Progenitor cell of endocrine pancreas (in vitro differentiated cells): Measurements from ENCODE around the gene NAPSA. TPM values are rescaled to one million over a fixed set of nuclear protein-coding genes. Genes with fewer than 3 reads are reported as not detected.
A peak's percentile ranks its signal among the peaks of the same experiment; 100 is the strongest.

Source experiments
- DNase-seq: peaks from one replicate; pipeline ENCODE4 v3.0.0; 2021; ENCODE audit warnings: low spot score; ENCODE audit not compliant: unreplicated experiment
- H3K27ac Mint-ChIP-seq: 2 replicates; pipeline ENCODE4 v1.8.0; 2021; ENCODE audit warnings: mild to moderate bottlenecking, moderate library complexity, mixed read lengths
- H3K27me3 Mint-ChIP-seq: 2 replicates; pipeline ENCODE4 v1.8.0; 2021; ENCODE audit warnings: mixed read lengths
- H3K36me3 Mint-ChIP-seq: 2 replicates; pipeline ENCODE4 v1.8.0; 2022; ENCODE audit warnings: mixed read lengths; ENCODE audit not compliant: insufficient read depth
- H3K4me1 Mint-ChIP-seq: 2 replicates; pipeline ENCODE4 v1.8.0; 2021; ENCODE audit warnings: low read depth, mixed read lengths
- H3K4me3 Mint-ChIP-seq: 2 replicates; pipeline ENCODE4 v1.8.0; 2021; ENCODE audit warnings: low read depth, mild to moderate bottlenecking, moderate library complexity, mixed read lengths
- H3K9me3 Mint-ChIP-seq: 2 replicates; pipeline ENCODE4 v1.8.0; 2021; ENCODE audit warnings: low read depth, mixed read lengths
- CTCF ChIP-seq: fragments of 200-600 bp; sonication (generic); IDR thresholded peaks from one replicate; pipeline ENCODE4 v1.5.0; 2021; ENCODE audit warnings: antibody characterized with exemption, mild to moderate bottlenecking; ENCODE audit not compliant: unreplicated experiment
- total RNA-seq: library from RNA; stranded (reverse); gene quantifications from 2 replicates; pipeline ENCODE4 v1.2.1, GENCODE V29; 2021

The NAPSA gene
- total RNA-seq, 1 donor from 2014 or later, result 2.7 TPM

- no peak for DNase-seq
- no peak for TF ChIP-seq CTCF
- H3K27me3 Mint-ChIP-seq, result no peaks in the 10 kb centered on the region
- no peak overlapping the region for H3K4me3 Mint-ChIP-seq
- peaks cover 6% of the 10 kb centered on the region for H3K4me1 Mint-ChIP-seq
- H3K36me3 Mint-ChIP-seq, result peaks cover 2% of the 10 kb centered on the region
- no peak overlapping the region for H3K27ac Mint-ChIP-seq
- no peaks in the 10 kb centered on the region for H3K9me3 Mint-ChIP-seq
These were observed 6.6 kb upstream of the NAPSA start for GRCh38 chr19:50371914-50372475.

GRCh38 chr19:50368649-50369570 is 3.5 kb upstream of the NAPSA start:
- Mint-ChIP-seq H3K27ac (peak overlapping the region; percentile 87), H3K27me3 (no peaks in the 10 kb centered on the region), H3K4me1 (peaks cover 5% of the 10 kb centered on the region), H3K9me3 (no peaks in the 10 kb centered on the region), H3K36me3 (no peaks in the 10 kb centered on the region), H3K4me3 (peak overlapping the region; percentile 83)
- peak; percentile 86 for TF ChIP-seq CTCF
- DNase-seq, result peak; percentile 81

- peaks cover 2% of the 10 kb centered on the region for H3K36me3 Mint-ChIP-seq
These were observed 2.6 kb downstream of the NAPSA start for GRCh38 chr19:50362656-50363424.

GRCh38 chr19:50362030-50362412 is 3.4 kb downstream of the NAPSA start:
- TF ChIP-seq CTCF, result no peak
- H3K27ac Mint-ChIP-seq, result no peak overlapping the region
- no peaks in the 10 kb centered on the region for H3K9me3 Mint-ChIP-seq
- DNase-seq, result no peak
- no peak overlapping the region for H3K4me3 Mint-ChIP-seq
- peaks cover 10% of the 10 kb centered on the region for H3K27me3 Mint-ChIP-seq
- no peaks in the 10 kb centered on the region for H3K4me1 Mint-ChIP-seq
- peaks cover 2% of the 10 kb centered on the region for H3K36me3 Mint-ChIP-seq

More at GRCh38 chr19:50362656-50363424, 2.6 kb downstream of the NAPSA start:
- no peak for DNase-seq
- peaks cover 10% of the 10 kb centered on the region for H3K27me3 Mint-ChIP-seq
- no peaks in the 10 kb centered on the region for H3K9me3 Mint-ChIP-seq
- no peak overlapping the region for H3K4me3 Mint-ChIP-seq
- no peak overlapping the region for H3K27ac Mint-ChIP-seq
- TF ChIP-seq CTCF, result no peak
- H3K4me1 Mint-ChIP-seq, result no peaks in the 10 kb centered on the region
